Neural cell (in vitro differentiated cells): Measurements from ENCODE around the gene PDLIM5. TPM values are rescaled to one million over a fixed set of nuclear protein-coding genes. Genes with fewer than 3 reads are reported as not detected.
"Not testable (repeated sequence)": the region's sequence is repeated elsewhere in the genome, so short reads cannot be mapped to it uniquely, and the experiment has no call there.

Experiments
- H2AFZ ChIP-seq: fragments of 200-600, 300-800 bp; sonication (generic), shearing (Covaris generic); 2 replicates; pipeline ENCODE4 v1.6.0; 2014; ENCODE audit warnings: low read depth, mild to moderate bottlenecking, antibody characterized with exemption, low read length, moderate library complexity
- H3F3A ChIP-seq: fragments of 200-600 bp; shearing (Covaris generic); 2 replicates; pipeline ENCODE4 v1.6.1; 2016; ENCODE audit warnings: mild to moderate bottlenecking, moderate library complexity, mixed read lengths, antibody characterized with exemption, low read length; ENCODE audit not compliant: insufficient read depth, poor library complexity, severe bottlenecking
- H3K27ac ChIP-seq: fragments of 200-600, 300-800 bp; sonication (generic), shearing (Covaris generic); 2 replicates; pipeline ENCODE4 v1.5.1; 2014; ENCODE audit warnings: mild to moderate bottlenecking, low read length, moderate library complexity
- H3K27me3 ChIP-seq: fragments of 300-800, 200-600 bp; sonication (generic), shearing (Covaris generic); 2 replicates; pipeline ENCODE4 v1.6.0; 2014; ENCODE audit warnings: mild to moderate bottlenecking, low read depth, low read length, moderate library complexity; ENCODE audit not compliant: insufficient read depth
- H3K36me3 ChIP-seq: fragments of 300-800, 200-600 bp; sonication (generic), shearing (Covaris generic); 2 replicates; pipeline ENCODE4 v1.5.1; 2014; ENCODE audit warnings: mild to moderate bottlenecking, antibody characterized with exemption, low read length, moderate library complexity; ENCODE audit not compliant: insufficient read depth
- H3K4me2 ChIP-seq: fragments of 300-800, 200-600 bp; sonication (generic), shearing (Covaris generic); 2 replicates; pipeline ENCODE4 v1.6.0; 2014; ENCODE audit warnings: mild to moderate bottlenecking, low read length
- H3K4me3 ChIP-seq: fragments of 300-800, 200-600 bp; sonication (generic), shearing (Covaris generic); 2 replicates; pipeline ENCODE4 v1.5.1; 2014; ENCODE audit warnings: mild to moderate bottlenecking, low read length, moderate library complexity
- H3K79me2 ChIP-seq: fragments of 200-600 bp; shearing (Covaris generic); replicated peaks from 2 replicates; pipeline ENCODE4 v1.6.0; 2014; ENCODE audit warnings: mild to moderate bottlenecking, low read length, moderate library complexity; ENCODE audit not compliant: insufficient read depth
- H3K9ac ChIP-seq: fragments of 300-800, 200-600 bp; sonication (generic), shearing (Covaris generic); 2 replicates; pipeline ENCODE4 v1.6.1; 2016; ENCODE audit warnings: mild to moderate bottlenecking, low read length, mixed read lengths
- H3K9me2 ChIP-seq: fragments of 200-600 bp; shearing (Covaris generic); 2 replicates; pipeline ENCODE4 v1.6.1; 2016; ENCODE audit warnings: mild to moderate bottlenecking, low read length, mixed read lengths; ENCODE audit not compliant: insufficient read depth
- H3K9me3 ChIP-seq: fragments of 200-600, 300-800 bp; sonication (generic), shearing (Covaris generic); 2 replicates; pipeline ENCODE4 v1.6.1; 2016; ENCODE audit warnings: mild to moderate bottlenecking, mixed run types, low read length, moderate library complexity, mixed read lengths
- H4K20me1 ChIP-seq: fragments of 200-600 bp; shearing (Covaris generic); 2 replicates; pipeline ENCODE4 v1.6.1; 2016; ENCODE audit warnings: mild to moderate bottlenecking, mixed run types; ENCODE audit not compliant: insufficient read depth
- CTCF ChIP-seq: fragments of 450-650 bp; IDR thresholded peaks from 2 replicates; pipeline ENCODE4 v1.5.1; 2014; ENCODE audit warnings: antibody characterized with exemption, mild to moderate bottlenecking, moderate library complexity; ENCODE audit not compliant: poor library complexity, severe bottlenecking
- EP300 ChIP-seq: fragments of 450-650 bp; conservative IDR thresholded peaks from 2 replicates; pipeline ENCODE4 v1.6.1; 2014; ENCODE audit warnings: antibody characterized with exemption, mild to moderate bottlenecking, moderate library complexity; ENCODE audit not compliant: poor library complexity, severe bottlenecking
- EZH2 ChIP-seq: fragments of 200-600, 300-800 bp; shearing (Covaris generic), sonication (generic); IDR thresholded peaks from 2 replicates; pipeline ENCODE4 v1.6.1; 2014; ENCODE audit warnings: antibody characterized with exemption, low read length, borderline replicate concordance, mild to moderate bottlenecking; ENCODE audit not compliant: insufficient read depth, poor library complexity, severe bottlenecking
- MXI1 ChIP-seq: fragments of 450-650 bp; conservative IDR thresholded peaks from 2 replicates; pipeline ENCODE4 v1.6.1; 2014; ENCODE audit warnings: antibody characterized with exemption, mild to moderate bottlenecking; ENCODE audit not compliant: poor library complexity, severe bottlenecking
- POLR2AphosphoS5 ChIP-seq: IDR thresholded peaks from 2 replicates; pipeline ENCODE4 v1.6.1; 2012
- RAD21 ChIP-seq: fragments of 450-650 bp; conservative IDR thresholded peaks from 2 replicates; pipeline ENCODE4 v1.6.1; 2014; ENCODE audit warnings: antibody characterized with exemption, mild to moderate bottlenecking, moderate library complexity
- SMC3 ChIP-seq: fragments of 450-650 bp; conservative IDR thresholded peaks from 2 replicates; pipeline ENCODE4 v1.6.1; 2014; ENCODE audit warnings: antibody characterized with exemption, mild to moderate bottlenecking, moderate library complexity; ENCODE audit not compliant: poor library complexity
- TAF1 ChIP-seq: IDR thresholded peaks from 2 replicates; pipeline ENCODE4 v1.6.1; 2012; ENCODE audit warnings: low read depth
- polyA plus RNA-seq: library from polyadenylated mRNA; depleted of rRNA; stranded (reverse); fragments of >200 nt; gene quantifications from 2 replicates; pipeline ENCODE4 v1.2.3, GENCODE V29; 2014
- TF ChIP-seq, protein P1 (sequence below): IDR thresholded peaks from 2 replicates; pipeline ENCODE4 v1.6.1; 2012; ENCODE audit warnings: borderline replicate concordance

PDLIM5 gene
- polyA plus RNA-seq, 1 donor from 2014 or later, result 1.6 TPM

DNA sequence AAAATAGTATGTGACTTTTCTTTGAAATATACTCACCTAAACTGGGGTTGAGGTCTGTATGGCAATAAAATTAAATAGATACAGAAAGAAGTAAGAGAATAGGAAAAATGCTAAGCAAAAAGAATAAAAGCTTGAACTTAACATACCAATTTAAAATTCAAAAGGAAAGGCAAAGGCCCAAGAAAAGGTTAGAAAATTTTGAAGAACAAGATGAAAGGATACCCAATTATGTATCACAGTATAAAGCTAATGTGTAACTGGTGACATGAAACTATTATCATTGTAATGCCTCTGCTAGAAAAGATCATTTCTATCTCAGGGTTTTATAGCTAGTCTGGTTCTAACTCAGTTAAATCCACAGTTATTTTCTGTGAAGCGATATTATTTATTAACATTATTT, 99.1 kb downstream of the PDLIM5 start:
- no peak overlapping the region for H3K27ac ChIP-seq
- H3K4me2 ChIP-seq, result no peak overlapping the region
- H3K9me2 ChIP-seq, result no peaks in the 10 kb centered on the region
- no peaks in the 10 kb centered on the region for H3K9me3 ChIP-seq
- H3F3A ChIP-seq, result no peaks in the 10 kb centered on the region
- no peak overlapping the region for H3K9ac ChIP-seq
- no peaks in the 10 kb centered on the region for H3K27me3 ChIP-seq
- TF ChIP-seq RAD21 (no peak), TAF1 (no peak), MXI1 (no peak), EP300 (no peak), SMC3 (no peak), EZH2 (no peak), POLR2AphosphoS5 (no peak), CTCF (no peak)
- TF ChIP-seq, protein P1, sequence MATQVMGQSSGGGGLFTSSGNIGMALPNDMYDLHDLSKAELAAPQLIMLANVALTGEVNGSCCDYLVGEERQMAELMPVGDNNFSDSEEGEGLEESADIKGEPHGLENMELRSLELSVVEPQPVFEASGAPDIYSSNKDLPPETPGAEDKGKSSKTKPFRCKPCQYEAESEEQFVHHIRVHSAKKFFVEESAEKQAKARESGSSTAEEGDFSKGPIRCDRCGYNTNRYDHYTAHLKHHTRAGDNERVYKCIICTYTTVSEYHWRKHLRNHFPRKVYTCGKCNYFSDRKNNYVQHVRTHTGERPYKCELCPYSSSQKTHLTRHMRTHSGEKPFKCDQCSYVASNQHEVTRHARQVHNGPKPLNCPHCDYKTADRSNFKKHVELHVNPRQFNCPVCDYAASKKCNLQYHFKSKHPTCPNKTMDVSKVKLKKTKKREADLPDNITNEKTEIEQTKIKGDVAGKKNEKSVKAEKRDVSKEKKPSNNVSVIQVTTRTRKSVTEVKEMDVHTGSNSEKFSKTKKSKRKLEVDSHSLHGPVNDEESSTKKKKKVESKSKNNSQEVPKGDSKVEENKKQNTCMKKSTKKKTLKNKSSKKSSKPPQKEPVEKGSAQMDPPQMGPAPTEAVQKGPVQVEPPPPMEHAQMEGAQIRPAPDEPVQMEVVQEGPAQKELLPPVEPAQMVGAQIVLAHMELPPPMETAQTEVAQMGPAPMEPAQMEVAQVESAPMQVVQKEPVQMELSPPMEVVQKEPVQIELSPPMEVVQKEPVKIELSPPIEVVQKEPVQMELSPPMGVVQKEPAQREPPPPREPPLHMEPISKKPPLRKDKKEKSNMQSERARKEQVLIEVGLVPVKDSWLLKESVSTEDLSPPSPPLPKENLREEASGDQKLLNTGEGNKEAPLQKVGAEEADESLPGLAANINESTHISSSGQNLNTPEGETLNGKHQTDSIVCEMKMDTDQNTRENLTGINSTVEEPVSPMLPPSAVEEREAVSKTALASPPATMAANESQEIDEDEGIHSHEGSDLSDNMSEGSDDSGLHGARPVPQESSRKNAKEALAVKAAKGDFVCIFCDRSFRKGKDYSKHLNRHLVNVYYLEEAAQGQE, result no peak
- no peaks in the 10 kb centered on the region for H3K79me2 ChIP-seq
- no peaks in the 10 kb centered on the region for H4K20me1 ChIP-seq
- no peak overlapping the region for H2AFZ ChIP-seq
- no peaks in the 10 kb centered on the region for H3K36me3 ChIP-seq
- no peak overlapping the region for H3K4me3 ChIP-seq

- no peak overlapping the region for H2AFZ ChIP-seq
- H3K4me3 ChIP-seq, result no peak overlapping the region
- no peaks in the 10 kb centered on the region for H3K79me2 ChIP-seq
- no peak for TF ChIP-seq TAF1
- TF ChIP-seq RAD21, result no peak
- no peak for TF ChIP-seq POLR2AphosphoS5
- TF ChIP-seq SMC3, result no peak
- no peak overlapping the region for H3K4me2 ChIP-seq
- no peaks in the 10 kb centered on the region for H3K9me2 ChIP-seq
- H3F3A ChIP-seq, result no peaks in the 10 kb centered on the region
- no peaks in the 10 kb centered on the region for H3K36me3 ChIP-seq
- H3K27ac ChIP-seq, result no peak overlapping the region
- H4K20me1 ChIP-seq, result no peaks in the 10 kb centered on the region
- H3K9ac ChIP-seq, result no peak overlapping the region
- no peaks in the 10 kb centered on the region for H3K9me3 ChIP-seq
- H3K27me3 ChIP-seq, result no peaks in the 10 kb centered on the region
Measured at GRCh38 chr4:94551643-94552564, 100.2 kb downstream of the PDLIM5 start.

DNA sequence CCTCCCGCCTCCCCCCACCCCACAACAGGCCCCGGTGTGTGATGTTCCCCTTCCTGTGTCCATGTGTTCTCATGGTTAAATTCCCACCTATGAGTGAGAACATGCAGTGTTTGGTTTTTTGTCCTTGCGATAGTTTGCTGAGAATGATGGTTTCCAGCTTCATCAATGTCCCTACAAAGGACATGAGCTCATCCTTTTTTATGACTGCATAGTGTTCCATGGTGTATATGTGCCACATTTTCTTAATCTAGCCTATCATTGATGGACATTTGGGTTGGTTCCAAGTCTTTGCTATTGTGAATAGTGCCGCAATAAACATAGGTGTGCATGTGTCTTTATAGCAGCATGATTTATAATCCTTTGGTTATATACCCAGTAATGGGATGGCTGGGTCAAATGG, 104.3 kb downstream of the PDLIM5 start:
- not testable (repeated sequence) for H3K9me2 ChIP-seq, H3K9me3 ChIP-seq, H3F3A ChIP-seq, H3K79me2 ChIP-seq, H3K27ac ChIP-seq, H3K4me2 ChIP-seq, H2AFZ ChIP-seq, H3K27me3 ChIP-seq, H3K4me3 ChIP-seq, H3K9ac ChIP-seq, H4K20me1 ChIP-seq, H3K36me3 ChIP-seq

GRCh38 chr4:94557632-94558031, 105.9 kb downstream of the PDLIM5 start:
- H3F3A ChIP-seq, H3K79me2 ChIP-seq, H3K4me3 ChIP-seq, H3K36me3 ChIP-seq, H3K4me2 ChIP-seq, H3K9me2 ChIP-seq, H2AFZ ChIP-seq, H3K27ac ChIP-seq, H3K9ac ChIP-seq, H4K20me1 ChIP-seq, H3K9me3 ChIP-seq, H3K27me3 ChIP-seq: not testable (repeated sequence)
